OCI-LY3 (cell line): ENCODE data around the gene KRT6B.

Source experiments
- H2AFZ ChIP-seq: fragments of 200-600, 300-600 bp; shearing (Covaris generic); 2 replicates; pipeline ENCODE4 v1.6.0; 2014; ENCODE audit warnings: antibody characterized with exemption, low read depth, low read length
- H3K27ac ChIP-seq: fragments of 200-600, 300-600 bp; sonication (generic); 2 replicates; pipeline ENCODE4 v1.5.1; 2014; ENCODE audit warnings: mild to moderate bottlenecking, low read length, moderate library complexity, mixed read lengths
- H3K27me3 ChIP-seq: fragments of 200-600, 300-600 bp; sonication (generic); 2 replicates; pipeline ENCODE4 v1.6.1; 2014; ENCODE audit warnings: low read depth, low read length, mixed read lengths
- H3K36me3 ChIP-seq: fragments of 200-600, 300-600 bp; sonication (generic); replicated peaks from 2 replicates; pipeline ENCODE3; 2014; ENCODE audit warnings: low read depth, low read length, mixed read lengths
- H3K4me1 ChIP-seq: fragments of 300-600, 200-600 bp; sonication (generic); 2 replicates; pipeline ENCODE4 v1.6.1; 2014; ENCODE audit warnings: low read length, mixed read lengths
- H3K4me2 ChIP-seq: fragments of 200-600, 300-600 bp; sonication (generic); 2 replicates; pipeline ENCODE4 v1.6.1; 2014; ENCODE audit warnings: low read length, mixed read lengths
- H3K4me3 ChIP-seq: fragments of 300-600, 200-600 bp; sonication (generic); 2 replicates; pipeline ENCODE4 v1.5.1; 2014; ENCODE audit warnings: antibody characterized with exemption, mild to moderate bottlenecking, low read length, moderate library complexity
- H3K79me2 ChIP-seq: fragments of 300-600, 200-600 bp; shearing (Covaris generic); 2 replicates; pipeline ENCODE4 v1.6.1; 2014; ENCODE audit warnings: mild to moderate bottlenecking, low read length, mixed read lengths
- H3K9ac ChIP-seq: fragments of 300-600, 200-600 bp; shearing (Covaris generic); 2 replicates; pipeline ENCODE4 v1.6.0; 2014; ENCODE audit warnings: mild to moderate bottlenecking, low read length, moderate library complexity
- H3K9me3 ChIP-seq: fragments of 200-600, 300-600 bp; shearing (Covaris generic); 2 replicates; pipeline ENCODE4 v1.6.1; 2014; ENCODE audit warnings: low read length, mixed read lengths; ENCODE audit not compliant: insufficient read depth
- H4K20me1 ChIP-seq: fragments of 200-600, 300-600 bp; sonication (generic); 2 replicates; pipeline ENCODE4 v1.6.1; 2016; ENCODE audit warnings: low read length, mixed read lengths; ENCODE audit not compliant: insufficient read depth
- CTCF ChIP-seq: fragments of 200-600, 300-600 bp; sonication (generic); IDR thresholded peaks from 2 replicates; pipeline ENCODE4 v1.5.1; 2014; ENCODE audit warnings: antibody characterized with exemption, low read length, low read depth
- EZH2phosphoT487 ChIP-seq: fragments of 200-600 bp; shearing (Covaris generic); IDR thresholded peaks from 2 replicates; pipeline ENCODE4 v1.6.1; 2018; ENCODE audit warnings: antibody characterized with exemption, mixed run types, low read depth

Gene KRT6B

GRCh38 chr12:52399756-52400155 is 52.2 kb downstream of the KRT6B start:
- no peak overlapping the region for H3K4me2 ChIP-seq
- no peak overlapping the region for H3K27ac ChIP-seq
- no peak overlapping the region for H3K9ac ChIP-seq
- TF ChIP-seq EZH2phosphoT487 (no peak), CTCF (no peak)
- H3K79me2 ChIP-seq: no peaks in the 10 kb centered on the region
- H3K4me3 ChIP-seq: no peak overlapping the region
- no peak overlapping the region for H2AFZ ChIP-seq
- H3K27me3 ChIP-seq: peaks cover 12% of the 10 kb centered on the region
- no peaks in the 10 kb centered on the region for H3K36me3 ChIP-seq
- no peaks in the 10 kb centered on the region for H4K20me1 ChIP-seq
- H3K4me1 ChIP-seq: no peaks in the 10 kb centered on the region
- H3K9me3 ChIP-seq: no peaks in the 10 kb centered on the region

GRCh38 chr12:52398176-52398575 is 53.8 kb downstream of the KRT6B start:
- H3K4me1 ChIP-seq: peaks cover 7% of the 10 kb centered on the region
- H2AFZ ChIP-seq: no peak overlapping the region
- no peaks in the 10 kb centered on the region for H3K9me3 ChIP-seq
- H3K36me3 ChIP-seq: no peaks in the 10 kb centered on the region
- H3K79me2 ChIP-seq: no peaks in the 10 kb centered on the region
- H3K4me2 ChIP-seq: no peak overlapping the region
- H3K27me3 ChIP-seq: peaks cover 9% of the 10 kb centered on the region
- TF ChIP-seq EZH2phosphoT487 (no peak), CTCF (no peak)
- no peak overlapping the region for H3K4me3 ChIP-seq
- H3K9ac ChIP-seq: no peak overlapping the region
- no peaks in the 10 kb centered on the region for H4K20me1 ChIP-seq
- no peak overlapping the region for H3K27ac ChIP-seq

DNA sequence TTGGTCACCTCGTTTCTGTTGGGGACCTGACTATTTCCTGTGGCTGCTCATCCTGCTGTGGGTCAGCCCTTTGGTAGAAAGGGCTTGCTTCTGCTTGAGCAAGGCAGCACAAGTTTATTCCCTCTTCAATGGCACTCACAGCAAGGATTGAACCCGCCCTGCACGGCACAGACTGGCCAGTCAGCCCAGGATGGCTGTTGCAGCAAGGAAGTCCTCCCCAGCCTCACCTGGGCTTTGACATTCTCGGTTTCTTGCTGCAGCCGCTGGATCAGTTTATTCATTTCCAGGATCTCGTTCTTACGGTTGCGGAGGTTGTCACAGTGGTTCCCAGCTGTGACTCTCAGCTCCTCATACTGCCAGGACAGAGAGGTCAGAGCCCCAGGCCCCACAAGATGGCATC is 55.3 kb downstream of the KRT6B start:
- Histone ChIP-seq H3K4me3 (no peak overlapping the region), H3K9ac (no peak overlapping the region), H3K9me3 (no peaks in the 10 kb centered on the region), H4K20me1 (no peaks in the 10 kb centered on the region), H3K36me3 (no peaks in the 10 kb centered on the region), H3K27me3 (peaks cover 9% of the 10 kb centered on the region), H3K4me2 (no peak overlapping the region), H3K27ac (no peak overlapping the region), H3K79me2 (no peaks in the 10 kb centered on the region), H2AFZ (no peak overlapping the region), H3K4me1 (peaks cover 7% of the 10 kb centered on the region)
- TF ChIP-seq EZH2phosphoT487: no peak
- no peak for TF ChIP-seq CTCF
